CD1c-positive myeloid dendritic cell (primary cell): ENCODE results near the gene KBTBD12.
A peak's percentile ranks its signal among the peaks of the same experiment; 100 is the strongest.

Experiments used
- DNase-seq: peaks from one replicate; pipeline ENCODE4 v3.0.0-alpha.2; 2016; ENCODE audit errors: extremely low spot score

Gene KBTBD12

GRCh38 chr3:127953091-127954035 lies 38.3 kb downstream of the KBTBD12 start:
- no peak for DNase-seq

GRCh38 chr3:127954640-127955039 lies 39.6 kb downstream of the KBTBD12 start:
- no peak for DNase-seq

GRCh38 chr3:127955728-127956127 lies 40.7 kb downstream of the KBTBD12 start:
- DNase-seq: no peak

- DNase-seq: no peak
Observed at GRCh38 chr3:127959041-127959440, 44.0 kb downstream of the KBTBD12 start.

- DNase-seq: peak; percentile 15
Observed at GRCh38 chr3:127959873-127960272, 44.8 kb downstream of the KBTBD12 start.

GRCh38 chr3:127960421-127960965 lies 45.5 kb downstream of the KBTBD12 start:
- no peak for DNase-seq

- no peak for DNase-seq
Observed at GRCh38 chr3:127961124-127961523, 46.1 kb downstream of the KBTBD12 start.

GRCh38 chr3:127961963-127962362 lies 46.9 kb downstream of the KBTBD12 start:
- DNase-seq: no peak

GRCh38 chr3:127962937-127963336 lies 47.9 kb downstream of the KBTBD12 start:
- no peak for DNase-seq

- no peak for DNase-seq
Observed at GRCh38 chr3:127964053-127964452, 49.0 kb downstream of the KBTBD12 start.

GRCh38 chr3:127964816-127965215 lies 49.8 kb downstream of the KBTBD12 start:
- DNase-seq: no peak

GRCh38 chr3:127967316-127967715 lies 52.3 kb downstream of the KBTBD12 start:
- DNase-seq: no peak

- DNase-seq: peak; percentile 50
Observed at GRCh38 chr3:127970966-127971592, 56.0 kb downstream of the KBTBD12 start.

GRCh38 chr3:127974226-127974625 lies 59.2 kb downstream of the KBTBD12 start:
- DNase-seq: no peak

- peak; percentile 31 for DNase-seq
Observed at GRCh38 chr3:127975153-127976029, 60.4 kb downstream of the KBTBD12 start.

GRCh38 chr3:127978636-127979035 lies 63.6 kb downstream of the KBTBD12 start:
- no peak for DNase-seq

- no peak for DNase-seq
Observed at GRCh38 chr3:127979473-127979872, 64.4 kb downstream of the KBTBD12 start.

- no peak for DNase-seq
Observed at GRCh38 chr3:127981097-127981496, 66.1 kb downstream of the KBTBD12 start.

GRCh38 chr3:127982155-127982554 lies 67.1 kb downstream of the KBTBD12 start:
- DNase-seq: no peak

GRCh38 chr3:127984241-127984975 lies 69.4 kb downstream of the KBTBD12 start:
- DNase-seq: no peak

GRCh38 chr3:127985216-127985615 lies 70.2 kb downstream of the KBTBD12 start:
- no peak for DNase-seq
